Left lobe of liver (tissue), 2 donors: ENCODE data around the gene KRT27. TPM values are rescaled to one million over a fixed set of nuclear protein-coding genes. Genes with fewer than 3 reads are reported as not detected.
"Not testable (repeated sequence)": the region's sequence is repeated elsewhere in the genome, so short reads cannot be mapped to it uniquely, and the experiment has no call there.

ENCODE experiments used
- ATAC-seq: fragments of 200-7000 bp; cut with Tn5 transposase; one replicate; pipeline ENCODE4 v1.9.1; 2020; ENCODE audit warnings: mild to moderate bottlenecking, moderate library complexity
- DNase-seq: peaks from one replicate; pipeline ENCODE4 v3.0.0-alpha.2; 2020; ENCODE audit warnings: low spot score
- total RNA-seq: library from RNA; stranded (reverse); gene quantifications from one replicate; pipeline ENCODE4 v1.2.1, GENCODE V29; 2021
- donor health status: DM: no; HTN: no; CAD: no; lungs with moderate emphysema.
- donor health status: DM: no; HTN: yes; CAD: no.

The KRT27 gene
- total RNA-seq, 1 donor from 2014 or later = not detected

DNA sequence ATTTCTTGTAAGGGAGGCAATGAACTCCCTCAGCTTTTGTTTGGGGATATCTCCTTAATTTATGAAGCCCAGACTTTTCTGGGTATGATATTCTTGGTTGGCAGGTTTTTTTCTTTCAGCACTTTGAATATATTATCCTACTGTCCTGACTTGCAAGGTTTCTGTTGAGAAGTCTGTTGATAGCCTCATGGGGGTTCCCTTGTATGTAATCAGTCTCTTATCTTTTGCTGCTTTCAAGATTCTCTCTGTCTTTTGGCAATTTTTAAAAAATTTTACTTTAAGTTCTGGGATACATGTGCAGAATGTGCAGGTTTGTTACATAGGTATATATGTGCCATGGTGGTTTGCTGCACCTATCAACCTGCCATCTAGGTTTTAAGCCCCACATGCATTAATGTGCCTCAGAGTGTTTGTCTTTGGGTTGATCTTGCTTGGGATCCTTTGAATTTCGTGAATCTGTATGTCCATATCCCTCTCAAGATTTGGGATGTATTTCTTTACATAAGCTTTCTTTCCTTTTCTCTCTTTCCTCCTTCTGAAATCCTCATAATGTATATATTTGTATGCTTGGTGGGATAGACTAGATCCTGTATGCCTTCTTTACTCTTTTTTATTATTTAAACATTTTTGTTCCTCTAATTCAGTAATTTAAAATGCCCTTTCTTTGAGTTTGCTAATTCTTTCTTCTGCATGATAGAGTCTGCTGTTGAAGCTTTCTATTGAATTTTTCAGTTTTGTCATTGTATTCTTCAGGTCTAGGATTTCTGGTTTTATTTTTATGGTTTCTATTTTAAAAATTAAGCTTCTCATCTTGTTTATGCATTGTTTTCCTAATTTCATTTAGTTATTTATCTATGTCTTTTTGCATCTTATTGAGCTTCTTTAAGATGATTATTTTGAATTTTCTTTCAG is 22.0 kb downstream of the KRT27 start:
- no peak for DNase-seq
- no peak for ATAC-seq

DNA sequence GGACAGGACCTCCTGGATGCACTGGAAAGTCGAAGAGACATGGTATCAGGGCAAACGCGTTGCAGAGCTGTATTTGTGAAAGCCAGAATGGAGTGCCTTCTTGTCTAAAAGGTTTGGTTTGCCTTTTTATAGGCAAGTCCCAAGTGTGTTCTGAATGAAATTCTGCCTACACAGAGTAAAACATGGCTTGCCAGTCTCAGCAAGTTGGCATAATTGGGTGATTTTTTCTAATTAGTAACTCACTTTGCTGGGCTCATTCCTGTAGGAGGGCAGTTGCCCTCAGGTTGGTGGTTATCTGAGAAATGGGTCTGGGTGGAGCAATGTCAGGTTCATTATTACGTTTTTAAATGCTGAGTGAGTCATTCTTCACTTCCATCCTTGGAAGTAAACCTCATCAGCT is 27.1 kb downstream of the KRT27 start, which contains the start of gene KRT25:
Gene KRT25 (minus strand): TSS at position 101 of the 400 bp plus-strand sequence. CDS start 60 bp downstream, at position 41.
- DNase-seq (no peak), ATAC-seq (no peak)

DNA sequence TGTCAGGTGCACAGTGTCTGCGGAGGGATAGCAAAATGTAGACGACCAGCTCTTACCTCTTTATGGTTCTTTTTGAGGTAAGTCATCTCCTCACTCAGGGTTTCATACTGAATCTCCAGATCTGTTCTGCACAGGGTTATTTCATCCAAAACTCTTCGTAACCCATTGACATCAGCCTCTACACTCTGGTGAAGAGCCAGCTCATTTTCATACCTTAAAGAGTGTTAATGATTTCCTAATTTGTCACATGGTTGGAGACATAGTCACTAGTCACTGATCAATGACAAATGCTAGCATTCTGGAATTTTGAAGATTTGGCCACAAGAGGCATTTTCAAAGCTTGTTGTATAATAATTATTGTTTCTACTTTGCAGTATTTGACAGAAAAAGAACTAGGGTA is 28.5 kb downstream of the KRT27 start:
- no peak for ATAC-seq

DNA sequence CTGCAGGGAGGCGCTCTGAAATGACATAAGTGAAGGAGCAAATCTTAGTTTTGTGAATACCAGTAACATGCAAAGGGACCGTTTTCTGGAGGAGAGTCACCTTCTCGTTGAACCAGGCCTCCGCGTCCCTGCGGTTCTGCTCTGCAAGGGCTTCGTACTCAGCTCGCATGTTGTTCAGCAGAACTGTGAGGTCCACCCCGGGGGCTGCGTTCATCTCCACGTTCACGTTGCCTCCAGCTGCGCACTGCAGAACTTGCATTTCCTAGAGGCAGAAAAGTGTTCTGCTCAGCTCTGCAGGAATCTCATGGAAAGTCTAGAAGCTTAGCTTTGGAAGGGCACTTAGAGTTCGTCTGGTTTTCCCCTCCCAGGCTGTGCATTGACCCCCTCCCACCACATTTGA is 31.3 kb downstream of the KRT27 start:
- no peak for ATAC-seq
- DNase-seq = no peak

More for the DNA sequence above, 28.5 kb downstream of the KRT27 start:
- no peak for DNase-seq

DNA sequence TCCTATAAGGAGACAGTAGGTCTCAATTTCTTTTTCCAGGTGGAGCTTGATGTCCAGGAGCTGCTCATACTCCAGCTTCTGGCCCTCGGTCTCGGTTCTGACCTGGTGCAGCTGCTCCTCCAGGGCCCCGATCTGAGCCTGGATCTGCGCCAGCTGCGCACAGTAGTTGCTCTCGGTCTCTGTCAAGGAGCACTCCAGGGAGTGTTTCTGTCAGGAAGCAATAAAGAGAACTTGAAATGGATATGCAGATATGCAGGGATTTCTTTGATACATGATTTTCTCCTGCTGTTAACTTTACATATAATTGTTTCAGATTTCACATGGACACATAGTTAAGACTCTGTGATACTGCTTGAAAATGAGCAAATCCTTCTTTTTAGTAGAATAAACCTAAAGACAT is 32.0 kb downstream of the KRT27 start:
- ATAC-seq (no peak), DNase-seq (no peak)

DNA sequence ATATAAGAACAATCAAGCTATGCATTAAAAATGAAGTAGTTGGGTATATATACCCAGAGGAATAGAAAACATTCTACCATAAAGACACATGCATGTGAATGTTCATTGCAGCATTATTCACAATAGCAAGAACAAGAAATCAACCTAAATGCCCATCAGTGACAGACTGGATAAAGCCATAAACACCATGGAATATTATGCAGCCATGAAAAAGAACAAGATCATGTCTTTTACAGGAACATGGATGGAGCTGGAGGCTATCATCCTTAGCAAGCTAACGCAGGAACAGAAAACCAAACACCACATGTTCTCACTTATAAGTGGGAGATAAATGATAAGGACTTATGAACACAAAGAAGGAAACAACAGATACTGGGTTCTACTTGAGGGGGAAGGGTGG is 33.7 kb downstream of the KRT27 start:
- ATAC-seq, DNase-seq: not testable (repeated sequence)

DNA sequence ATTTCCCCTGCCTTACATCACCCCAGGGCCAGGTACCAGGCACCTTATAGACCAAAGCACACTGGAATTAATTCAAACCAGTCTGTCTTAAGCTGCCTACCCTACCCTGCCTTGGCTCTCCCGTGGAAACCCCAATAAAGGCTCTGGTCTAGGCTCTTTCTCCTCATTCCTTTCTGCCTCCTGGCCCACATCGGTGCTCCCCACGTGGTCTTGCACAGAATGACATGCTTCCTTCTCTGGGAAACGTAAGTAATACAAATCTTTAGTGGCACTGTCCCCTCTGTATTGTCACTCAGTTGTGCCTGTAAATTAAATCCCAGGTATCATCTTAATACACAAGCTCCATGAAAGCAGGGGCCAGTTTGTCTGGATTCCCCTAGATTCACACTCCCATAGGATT is 43.8 kb downstream of the KRT27 start:
- no peak for DNase-seq
- ATAC-seq = no peak

DNA sequence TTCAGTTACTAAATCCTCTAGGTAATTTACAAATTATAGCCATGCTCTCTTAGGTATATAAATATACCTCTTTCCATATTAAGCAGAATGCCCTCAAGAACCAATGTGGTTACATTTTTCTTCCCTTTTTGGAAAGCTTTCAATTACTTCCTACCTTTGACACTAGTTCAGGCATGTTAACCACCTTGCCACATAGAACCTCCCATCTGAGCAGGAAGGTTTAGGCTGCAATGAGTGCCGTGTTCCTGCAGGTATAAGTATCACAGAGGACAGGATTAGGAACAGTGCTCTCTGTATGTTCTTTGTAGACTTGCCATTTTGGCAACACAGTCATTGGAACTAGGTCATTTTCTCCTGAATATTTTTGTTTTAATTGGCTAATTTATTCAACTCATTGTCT is 47.3 kb downstream of the KRT27 start:
- no peak for ATAC-seq
- no peak for DNase-seq

DNA sequence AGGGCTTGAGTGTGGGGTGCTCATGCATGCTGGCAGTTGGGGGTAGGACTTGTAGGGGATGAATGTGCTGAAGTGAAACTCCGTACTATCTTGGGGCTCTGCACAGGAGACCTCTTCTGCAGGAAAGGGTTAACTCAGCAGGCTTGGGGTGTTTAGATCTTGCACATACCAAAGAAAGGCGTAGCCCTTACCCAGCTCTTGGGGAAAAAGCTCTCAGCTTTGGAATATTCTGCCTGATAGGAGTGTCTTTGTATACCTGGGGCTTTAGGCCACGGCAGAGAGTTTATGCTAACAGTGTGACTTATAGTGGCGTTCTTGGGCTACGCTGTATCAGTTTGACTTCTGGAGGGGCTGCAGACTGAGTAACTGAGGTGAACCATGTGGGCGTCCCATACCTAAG is 48.3 kb downstream of the KRT27 start:
- no peak for ATAC-seq
- no peak for DNase-seq

DNA sequence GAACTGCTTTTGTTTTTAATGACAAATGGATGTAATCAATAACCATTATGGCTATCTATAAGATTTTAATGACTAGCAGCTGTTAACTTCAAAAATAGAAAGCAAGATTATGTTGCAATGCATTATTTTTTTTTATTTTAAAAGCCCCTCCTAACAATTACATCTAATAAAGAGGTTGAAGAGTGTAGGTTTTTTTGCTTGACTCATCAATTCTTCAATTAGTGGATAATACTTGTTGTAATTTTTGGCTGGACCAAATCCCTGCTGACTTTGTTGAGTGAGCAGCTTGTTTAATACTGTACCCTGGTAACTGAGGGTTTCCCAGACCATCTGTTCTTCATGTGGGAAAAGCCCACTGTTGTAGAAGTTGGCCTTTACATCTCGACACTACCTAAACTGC is 51.4 kb downstream of the KRT27 start:
- no peak for ATAC-seq
- DNase-seq = no peak

DNA sequence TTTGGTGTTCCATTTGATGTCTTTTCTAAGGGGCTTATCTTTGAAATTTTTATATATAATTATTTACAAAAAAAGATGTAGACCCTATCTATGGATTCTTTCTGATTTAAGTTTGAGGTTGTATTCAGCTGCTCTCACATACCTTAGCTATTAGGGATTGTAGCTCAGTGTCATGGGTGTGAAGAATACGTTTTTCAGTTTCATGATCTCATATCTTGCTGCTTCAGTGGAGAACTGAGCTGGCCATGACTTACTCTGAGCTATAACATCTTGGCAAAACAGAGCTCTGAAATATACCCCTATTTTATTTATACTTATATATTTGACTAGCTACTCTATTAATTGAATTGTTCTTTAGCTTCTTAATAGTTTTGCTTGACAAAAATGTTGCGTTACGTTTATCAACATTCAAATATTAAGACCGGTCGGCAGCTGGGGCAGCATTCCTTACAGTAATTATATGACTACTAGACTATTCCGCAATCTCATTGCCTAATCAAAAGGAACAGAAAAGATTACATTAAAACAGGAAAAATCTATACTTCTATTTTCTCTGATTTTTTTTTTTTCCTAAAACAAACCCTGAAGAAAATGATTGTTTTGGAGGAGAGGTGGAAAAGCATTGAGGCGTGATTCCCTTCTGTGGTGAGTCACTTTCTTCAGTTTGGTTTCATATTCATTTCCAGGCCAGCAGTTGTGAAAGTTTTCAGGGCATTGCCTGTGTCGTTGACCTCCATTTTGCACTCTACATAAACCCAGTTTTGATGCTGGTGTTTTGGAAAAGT is 54.7 kb downstream of the KRT27 start:
- peak; percentile 76 for ATAC-seq
- no peak for DNase-seq

DNA sequence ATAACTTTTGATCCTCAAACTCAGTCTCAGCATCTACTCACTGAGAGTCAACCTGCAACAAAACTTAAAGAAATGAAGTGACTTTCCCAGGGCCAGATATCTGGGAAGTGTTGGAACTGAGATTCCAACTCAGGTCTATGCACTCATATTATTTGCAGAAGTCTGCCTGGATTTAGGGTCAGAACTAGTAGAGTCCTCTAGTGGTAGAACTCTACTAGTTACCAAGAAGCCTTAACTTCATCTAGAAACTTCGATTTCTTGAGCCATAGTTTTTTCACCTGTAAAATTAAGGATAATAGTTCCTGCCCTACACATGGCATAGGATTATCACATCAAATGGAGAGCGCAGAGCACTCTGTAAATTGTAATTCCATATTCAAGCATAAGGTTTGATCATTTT is 55.4 kb downstream of the KRT27 start:
- DNase-seq = no peak
- peak; percentile 94 for ATAC-seq

Other genes with a start within 250 kb of the KRT27 start
- 0.75 TPM for gene CCR7, start 217.1 kb downstream of the KRT27 start, total RNA-seq
- gene SMARCE1, start 134.7 kb downstream of the KRT27 start, total RNA-seq = 28.3 TPM
- gene KRT222, start 117.4 kb downstream of the KRT27 start, total RNA-seq = 2.4 TPM
- gene KRT24, start 78.8 kb downstream of the KRT27 start, total RNA-seq = not detected
- gene KRT25, start 27.2 kb downstream of the KRT27 start, total RNA-seq = not detected
- gene KRT26, start 10.3 kb downstream of the KRT27 start, total RNA-seq = not detected
- not detected for gene KRT28, start 17.4 kb upstream of the KRT27 start, total RNA-seq
- gene KRT10, start 40.1 kb upstream of the KRT27 start, total RNA-seq = 12.2 TPM
- not detected for gene KRT12, start 84.7 kb upstream of the KRT27 start, total RNA-seq
- 0.40 TPM for gene KRT20, start 102.7 kb upstream of the KRT27 start, total RNA-seq
- gene KRT23, start 155.1 kb upstream of the KRT27 start, total RNA-seq = 0.13 TPM
- gene KRT39, start 184.4 kb upstream of the KRT27 start, total RNA-seq = not detected
- not detected for gene KRT40, start 201.8 kb upstream of the KRT27 start, total RNA-seq
- gene KRTAP3-3, start 211.6 kb upstream of the KRT27 start, total RNA-seq = not detected
- gene KRTAP3-2, start 217.4 kb upstream of the KRT27 start, total RNA-seq = not detected
- gene KRTAP3-1, start 226.6 kb upstream of the KRT27 start, total RNA-seq = not detected
- gene KRTAP1-5, start 244.7 kb upstream of the KRT27 start, total RNA-seq = not detected
- not detected for gene KRTAP1-4, start 247.6 kb upstream of the KRT27 start, total RNA-seq